HEK293T (cell line): ENCODE data around the gene KLHL17.

Experiments
- ARNT ChIP-seq: fragments of 450-650 bp; IDR thresholded peaks from 2 replicates; pipeline ENCODE4 v1.6.1; 2017; ENCODE audit warnings: mild to moderate bottlenecking
- BHLHE40 ChIP-seq: fragments of 450-650 bp; IDR thresholded peaks from 2 replicates; pipeline ENCODE4 v1.6.1; 2016; ENCODE audit warnings: mild to moderate bottlenecking, moderate library complexity, borderline replicate concordance
- CTBP1 ChIP-seq: fragments of 450-650 bp; IDR thresholded peaks from 2 replicates; pipeline ENCODE4 v1.6.1; 2016; ENCODE audit warnings: borderline replicate concordance
- ELF4 ChIP-seq: fragments of 450-650 bp; IDR thresholded peaks from 2 replicates; pipeline ENCODE4 v1.6.1; 2017; ENCODE audit warnings: antibody characterized with exemption
- FOXA1 ChIP-seq: fragments of 450-650 bp; IDR thresholded peaks from 2 replicates; pipeline ENCODE4 v1.6.1; 2016; ENCODE audit warnings: mild to moderate bottlenecking
- FOXM1 ChIP-seq: fragments of 450-650 bp; IDR thresholded peaks from 2 replicates; pipeline ENCODE4 v1.6.1; 2017; ENCODE audit warnings: mild to moderate bottlenecking, borderline replicate concordance
- HDGF ChIP-seq: fragments of 450-650 bp; IDR thresholded peaks from 2 replicates; pipeline ENCODE4 v1.6.1; 2017; ENCODE audit warnings: antibody characterized with exemption, borderline replicate concordance
- L3MBTL2 ChIP-seq: fragments of 450-650 bp; conservative IDR thresholded peaks from 2 replicates; pipeline ENCODE4 v1.6.1; 2016; ENCODE audit warnings: mild to moderate bottlenecking
- LEF1 ChIP-seq: fragments of 450-650 bp; IDR thresholded peaks from 2 replicates; pipeline ENCODE4 v1.6.1; 2017; ENCODE audit warnings: mild to moderate bottlenecking, borderline replicate concordance
- NFRKB ChIP-seq: fragments of 450-650 bp; IDR thresholded peaks from 2 replicates; pipeline ENCODE4 v1.6.1; 2016; ENCODE audit warnings: mild to moderate bottlenecking, moderate library complexity
- SP1 ChIP-seq: fragments of 450-650 bp; IDR thresholded peaks from 2 replicates; pipeline ENCODE4 v1.6.1; 2017
- SUZ12 ChIP-seq: fragments of 450-650 bp; IDR thresholded peaks from 2 replicates; pipeline ENCODE4 v1.6.1; 2016; ENCODE audit warnings: mild to moderate bottlenecking
- ZNF384 ChIP-seq: fragments of 450-650 bp; IDR thresholded peaks from 2 replicates; pipeline ENCODE4 v1.6.1; 2016
- TF ChIP-seq, protein P1 (sequence below): fragments of 450-650 bp; IDR thresholded peaks from 2 replicates; pipeline ENCODE4 v1.6.1; 2016

DNA sequence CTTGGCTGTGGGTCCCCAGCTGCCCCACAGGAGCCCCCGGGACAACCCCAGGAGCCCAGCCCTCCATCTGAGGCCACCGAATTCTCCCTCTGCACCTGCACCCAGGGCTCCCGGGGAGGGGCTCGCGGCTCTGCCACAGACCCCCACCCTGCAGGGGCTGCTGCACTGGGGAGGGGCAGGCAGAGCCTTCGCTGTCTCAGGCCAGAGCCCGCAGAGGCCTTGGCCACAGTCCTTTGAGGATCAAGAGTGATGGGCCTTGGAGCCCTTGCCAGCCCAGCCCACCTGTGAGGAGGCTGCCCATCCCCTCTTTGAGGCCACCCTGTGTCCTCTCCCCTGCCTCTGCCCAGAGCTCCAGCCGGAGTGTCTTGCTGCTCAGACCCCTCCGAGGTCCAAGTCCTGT, 15.0 kb downstream of the KLHL17 start:
- TF ChIP-seq, protein P1, sequence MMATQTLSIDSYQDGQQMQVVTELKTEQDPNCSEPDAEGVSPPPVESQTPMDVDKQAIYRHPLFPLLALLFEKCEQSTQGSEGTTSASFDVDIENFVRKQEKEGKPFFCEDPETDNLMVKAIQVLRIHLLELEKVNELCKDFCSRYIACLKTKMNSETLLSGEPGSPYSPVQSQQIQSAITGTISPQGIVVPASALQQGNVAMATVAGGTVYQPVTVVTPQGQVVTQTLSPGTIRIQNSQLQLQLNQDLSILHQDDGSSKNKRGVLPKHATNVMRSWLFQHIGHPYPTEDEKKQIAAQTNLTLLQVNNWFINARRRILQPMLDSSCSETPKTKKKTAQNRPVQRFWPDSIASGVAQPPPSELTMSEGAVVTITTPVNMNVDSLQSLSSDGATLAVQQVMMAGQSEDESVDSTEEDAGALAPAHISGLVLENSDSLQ, result no peak
- TF ChIP-seq CTBP1 (no peak), BHLHE40 (no peak), NFRKB (no peak), FOXA1 (no peak), FOXM1 (no peak), ARNT (no peak), L3MBTL2 (no peak), HDGF (no peak), SP1 (no peak), ZNF384 (no peak), SUZ12 (no peak), ELF4 (no peak), LEF1 (no peak)
